ENCODE measurements around the gene HBM. TPM values are rescaled to one million over a fixed set of nuclear protein-coding genes. Genes with fewer than 3 reads are reported as not detected.
"Not testable (repeated sequence)": the region's sequence is repeated elsewhere in the genome, so short reads cannot be mapped to it uniquely, and the experiment has no call there.

The HBM gene
- total and polyA plus RNA-seq, 9 donors, result 0.78 to 0.92 TPM; not detected in 7

DNA sequence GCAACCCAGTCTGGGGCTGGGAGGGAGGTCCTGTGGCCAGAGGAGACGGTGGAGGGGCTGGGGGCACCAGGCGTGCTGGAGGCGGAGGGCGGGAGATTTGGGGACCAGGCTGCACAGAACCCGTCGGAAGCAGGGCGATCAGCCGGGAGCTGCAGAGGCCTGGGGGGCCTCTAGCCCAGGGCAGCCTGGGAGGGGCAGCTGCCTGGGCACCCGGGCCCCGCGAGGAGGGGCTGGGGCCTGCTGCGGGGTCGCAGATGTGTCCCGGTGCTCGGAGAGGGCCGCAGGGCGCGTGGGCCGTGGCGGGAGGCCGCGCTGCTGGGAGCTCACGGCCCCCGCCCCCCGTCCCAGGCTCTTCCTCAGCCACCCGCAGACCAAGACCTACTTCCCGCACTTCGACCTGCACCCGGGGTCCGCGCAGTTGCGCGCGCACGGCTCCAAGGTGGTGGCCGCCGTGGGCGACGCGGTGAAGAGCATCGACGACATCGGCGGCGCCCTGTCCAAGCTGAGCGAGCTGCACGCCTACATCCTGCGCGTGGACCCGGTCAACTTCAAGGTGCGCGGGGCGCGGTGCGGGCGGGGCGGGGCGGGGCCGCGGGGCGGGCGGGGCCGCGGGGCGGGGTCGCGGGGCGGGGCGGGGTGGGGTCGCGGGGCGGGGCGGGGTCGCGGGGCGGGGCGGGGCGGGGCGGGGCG is 1.5 kb upstream of the HBM start:
- H3K36me3 ChIP-seq; H3K27me3 ChIP-seq; H3K4me3 ChIP-seq; DNase-seq; intact Hi-C loops (cut with DNase I); H3K27ac ChIP-seq; H3K9me3 ChIP-seq; H3K4me1 ChIP-seq (ENCODE audit: insufficient read depth): not testable (repeated sequence)
- WGBS, 3 donors, result no CpG with 5 or more reads among the region's 80 CpGs

DNA sequence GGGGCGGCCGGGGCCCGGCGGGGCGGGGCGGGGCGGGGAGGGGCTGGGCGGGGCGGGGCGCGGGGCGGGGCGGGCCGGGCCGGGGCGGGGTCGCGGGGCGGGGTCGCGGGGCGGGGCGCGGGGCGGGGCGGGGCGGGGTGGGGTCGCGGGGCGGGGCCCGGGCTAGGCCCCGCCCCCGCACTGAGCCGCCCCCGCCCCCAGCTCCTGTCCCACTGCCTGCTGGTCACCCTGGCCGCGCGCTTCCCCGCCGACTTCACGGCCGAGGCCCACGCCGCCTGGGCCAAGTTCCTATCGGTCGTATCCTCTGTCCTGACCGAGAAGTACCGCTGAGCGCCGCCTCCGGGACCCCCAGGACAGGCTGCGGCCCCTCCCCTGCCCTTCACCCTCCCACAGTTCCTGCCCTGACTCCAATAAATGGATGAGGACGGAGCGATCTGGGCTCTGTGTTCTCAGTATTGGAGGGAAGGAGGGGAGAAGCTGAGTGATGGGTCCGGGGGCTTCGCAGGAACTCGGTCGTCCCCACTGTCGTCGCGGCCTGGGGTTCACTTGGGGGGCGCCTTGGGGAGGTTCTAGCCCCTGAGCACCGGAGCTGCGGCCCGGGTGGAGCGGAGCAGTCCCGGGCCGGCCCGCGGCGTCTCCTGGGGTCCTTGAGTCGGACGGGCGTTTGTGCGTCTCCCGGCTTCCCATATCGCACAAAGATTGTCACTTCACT is 795 bp upstream of the HBM start:
- no peak for DNase-seq
- Histone ChIP-seq H3K4me1 (ENCODE audit: insufficient read depth) (peaks cover 8% of the 10 kb centered on the region), H3K36me3 (no peaks in the 10 kb centered on the region), H3K9me3 (no peaks in the 10 kb centered on the region), H3K27ac (no peak overlapping the region), H3K4me3 (no peak overlapping the region), H3K27me3 (no peaks in the 10 kb centered on the region)
- intact Hi-C loops (cut with DNase I), result no loop called here
- WGBS, 3 donors, result 1 to 2% (median 2%) methylated on average over 30 to 48 of the region's 77 CpGs
- TF ChIP-seq EP300 (IDR thresholded peaks at IDR 0.05) (no peak), POLR2A (IDR thresholded peaks at IDR 0.05) (no peak)
- TF ChIP-seq, protein P1, sequence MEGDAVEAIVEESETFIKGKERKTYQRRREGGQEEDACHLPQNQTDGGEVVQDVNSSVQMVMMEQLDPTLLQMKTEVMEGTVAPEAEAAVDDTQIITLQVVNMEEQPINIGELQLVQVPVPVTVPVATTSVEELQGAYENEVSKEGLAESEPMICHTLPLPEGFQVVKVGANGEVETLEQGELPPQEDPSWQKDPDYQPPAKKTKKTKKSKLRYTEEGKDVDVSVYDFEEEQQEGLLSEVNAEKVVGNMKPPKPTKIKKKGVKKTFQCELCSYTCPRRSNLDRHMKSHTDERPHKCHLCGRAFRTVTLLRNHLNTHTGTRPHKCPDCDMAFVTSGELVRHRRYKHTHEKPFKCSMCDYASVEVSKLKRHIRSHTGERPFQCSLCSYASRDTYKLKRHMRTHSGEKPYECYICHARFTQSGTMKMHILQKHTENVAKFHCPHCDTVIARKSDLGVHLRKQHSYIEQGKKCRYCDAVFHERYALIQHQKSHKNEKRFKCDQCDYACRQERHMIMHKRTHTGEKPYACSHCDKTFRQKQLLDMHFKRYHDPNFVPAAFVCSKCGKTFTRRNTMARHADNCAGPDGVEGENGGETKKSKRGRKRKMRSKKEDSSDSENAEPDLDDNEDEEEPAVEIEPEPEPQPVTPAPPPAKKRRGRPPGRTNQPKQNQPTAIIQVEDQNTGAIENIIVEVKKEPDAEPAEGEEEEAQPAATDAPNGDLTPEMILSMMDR (IDR thresholded peaks at IDR 0.05), result no peak

DNA sequence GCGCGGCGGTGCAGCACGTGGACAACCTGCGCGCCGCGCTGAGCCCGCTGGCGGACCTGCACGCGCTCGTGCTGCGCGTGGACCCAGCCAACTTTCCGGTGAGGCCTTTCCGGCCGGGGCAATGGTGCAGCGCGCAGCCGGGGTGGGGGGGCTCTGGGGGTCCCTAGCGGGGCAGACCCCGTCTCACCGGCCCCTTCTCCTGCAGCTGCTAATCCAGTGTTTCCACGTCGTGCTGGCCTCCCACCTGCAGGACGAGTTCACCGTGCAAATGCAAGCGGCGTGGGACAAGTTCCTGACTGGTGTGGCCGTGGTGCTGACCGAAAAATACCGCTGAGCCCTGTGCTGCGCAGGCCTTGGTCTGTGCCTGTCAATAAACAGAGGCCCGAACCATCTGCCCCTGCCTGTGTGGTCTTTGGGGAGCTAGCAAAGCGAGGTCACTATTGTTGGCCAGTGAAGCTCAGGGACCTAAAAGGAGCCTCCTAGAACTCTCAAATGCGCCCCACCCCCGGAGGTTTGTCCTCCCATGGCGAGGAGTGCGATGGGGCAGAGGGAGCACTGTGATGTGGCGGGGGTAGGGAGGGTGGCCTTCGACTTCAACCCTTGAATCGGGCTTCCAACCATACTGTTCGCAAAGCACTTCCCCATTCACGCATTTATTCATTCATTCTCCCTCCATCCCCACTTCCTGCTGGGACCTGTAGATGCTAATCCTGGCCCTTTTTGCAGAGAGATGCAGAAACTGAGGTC is 770 bp downstream of the HBM start:
- intact Hi-C loops (cut with DNase I), result no loop called here
- no peak overlapping the region for H3K4me3 ChIP-seq
- WGBS, 3 donors, result 2 to 3% (median 2%) methylated on average over 29 to 45 of the region's 45 CpGs
- H3K27ac ChIP-seq, result no peak overlapping the region
- H3K27me3 ChIP-seq, result no peaks in the 10 kb centered on the region
- DNase-seq, result no peak
- H3K9me3 ChIP-seq, result no peaks in the 10 kb centered on the region
- H3K4me1 ChIP-seq (ENCODE audit: insufficient read depth), result peaks cover 8% of the 10 kb centered on the region
- no peaks in the 10 kb centered on the region for H3K36me3 ChIP-seq
- no peak for TF ChIP-seq POLR2A (IDR thresholded peaks at IDR 0.05)
- TF ChIP-seq, protein P1 (IDR thresholded peaks at IDR 0.05), result no peak
- TF ChIP-seq EP300 (IDR thresholded peaks at IDR 0.05), result no peak

DNA sequence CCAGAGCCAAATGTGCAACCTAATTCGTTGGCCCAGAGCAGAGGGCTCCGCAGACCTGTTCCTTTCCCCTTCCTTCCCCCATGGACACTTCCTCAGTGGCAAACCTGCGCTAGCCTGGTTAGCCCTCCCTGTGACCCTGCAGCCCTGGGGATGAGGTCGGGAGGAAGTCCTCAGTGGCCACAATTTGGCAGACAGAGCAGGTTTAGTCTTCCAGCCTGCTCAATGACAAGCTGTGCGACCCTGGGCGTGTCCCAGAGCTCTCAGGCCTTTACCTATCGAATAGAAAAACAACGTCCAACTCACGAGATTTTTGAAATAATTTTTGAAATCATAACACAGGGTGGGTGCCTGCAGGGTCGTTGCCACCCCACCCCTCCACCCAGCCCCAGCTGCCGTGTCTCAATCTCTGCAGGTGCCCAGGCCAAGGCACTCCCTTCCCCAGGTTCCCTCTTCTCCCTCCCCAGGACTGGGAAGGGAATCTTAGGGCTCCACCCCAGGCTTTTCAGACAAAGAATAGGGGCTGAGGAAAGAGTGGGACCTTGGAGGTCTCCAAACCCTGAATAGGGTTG is 1.4 kb downstream of the HBM start:
- H3K9me3 ChIP-seq, result no peaks in the 10 kb centered on the region
- H3K36me3 ChIP-seq, result no peaks in the 10 kb centered on the region
- 8 to 13% (median 9%) methylated on average over 11 of the region's 11 CpGs for WGBS, 3 donors
- intact Hi-C loops (cut with DNase I), result no loop called here
- no peak overlapping the region for H3K27ac ChIP-seq
- DNase-seq, result no peak
- H3K4me3 ChIP-seq, result no peak overlapping the region
- TF ChIP-seq EP300 (IDR thresholded peaks at IDR 0.05) (no peak), POLR2A (IDR thresholded peaks at IDR 0.05) (no peak)
- TF ChIP-seq, protein P1 (IDR thresholded peaks at IDR 0.05), result no peak
- H3K4me1 ChIP-seq (ENCODE audit: insufficient read depth), result peaks cover 8% of the 10 kb centered on the region
- no peaks in the 10 kb centered on the region for H3K27me3 ChIP-seq
